ENCODE measurements around the gene DAZAP1.

DNA sequence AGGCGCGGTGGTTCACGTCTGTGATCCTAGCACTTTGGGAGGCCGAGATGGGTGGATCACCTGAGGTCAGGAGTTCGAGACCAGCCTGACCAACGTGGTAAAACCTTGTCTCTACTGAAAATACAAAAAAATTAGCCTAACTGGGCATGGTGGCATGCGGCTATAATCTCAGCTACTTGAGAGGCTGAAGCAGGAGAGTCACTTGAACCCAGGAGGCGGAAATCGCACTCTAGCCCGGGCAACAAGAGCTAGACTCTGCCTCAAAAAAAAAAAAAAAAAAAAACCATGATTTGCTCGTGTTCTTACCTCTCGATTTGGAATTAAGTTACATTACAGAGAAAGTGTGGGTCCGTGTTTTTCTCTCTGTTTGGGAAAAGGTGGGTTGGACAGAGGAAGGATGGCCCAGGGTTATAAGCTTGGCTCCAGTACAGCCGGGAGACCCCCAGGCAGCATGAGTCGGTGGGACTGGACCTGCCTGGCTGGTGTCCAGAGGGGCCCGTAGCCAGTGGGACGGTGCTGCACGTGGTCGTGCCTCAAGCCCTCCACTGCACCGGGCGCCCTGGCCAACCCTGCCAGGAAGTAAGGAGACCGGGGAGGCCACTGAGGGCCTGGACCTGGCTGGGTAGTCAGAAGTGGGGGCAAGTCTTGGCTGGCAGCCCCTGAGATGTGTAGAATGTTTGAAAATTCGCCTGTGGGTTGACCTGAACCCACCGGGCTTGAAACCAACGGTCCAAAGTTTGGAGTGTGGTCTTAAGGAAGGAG lies 34.5 kb downstream of the DAZAP1 start:
- TF ChIP-seq, protein P1, sequence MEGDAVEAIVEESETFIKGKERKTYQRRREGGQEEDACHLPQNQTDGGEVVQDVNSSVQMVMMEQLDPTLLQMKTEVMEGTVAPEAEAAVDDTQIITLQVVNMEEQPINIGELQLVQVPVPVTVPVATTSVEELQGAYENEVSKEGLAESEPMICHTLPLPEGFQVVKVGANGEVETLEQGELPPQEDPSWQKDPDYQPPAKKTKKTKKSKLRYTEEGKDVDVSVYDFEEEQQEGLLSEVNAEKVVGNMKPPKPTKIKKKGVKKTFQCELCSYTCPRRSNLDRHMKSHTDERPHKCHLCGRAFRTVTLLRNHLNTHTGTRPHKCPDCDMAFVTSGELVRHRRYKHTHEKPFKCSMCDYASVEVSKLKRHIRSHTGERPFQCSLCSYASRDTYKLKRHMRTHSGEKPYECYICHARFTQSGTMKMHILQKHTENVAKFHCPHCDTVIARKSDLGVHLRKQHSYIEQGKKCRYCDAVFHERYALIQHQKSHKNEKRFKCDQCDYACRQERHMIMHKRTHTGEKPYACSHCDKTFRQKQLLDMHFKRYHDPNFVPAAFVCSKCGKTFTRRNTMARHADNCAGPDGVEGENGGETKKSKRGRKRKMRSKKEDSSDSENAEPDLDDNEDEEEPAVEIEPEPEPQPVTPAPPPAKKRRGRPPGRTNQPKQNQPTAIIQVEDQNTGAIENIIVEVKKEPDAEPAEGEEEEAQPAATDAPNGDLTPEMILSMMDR (IDR thresholded peaks at IDR 0.05): no peak
- no peak for TF ChIP-seq POLR2A (IDR thresholded peaks at IDR 0.05)
